Activated CD4-positive, alpha-beta T cell treated with anti-CD3 and anti-CD28 coated beads, Interleukin-2, amount 50 U/mL, for 16 hours (primary cell): ENCODE data around the gene WIPF2.
"Not testable (repeated sequence)": the region's sequence is repeated elsewhere in the genome, so short reads cannot be mapped to it uniquely, and the experiment has no call there.

Source experiments
- DNase-seq: peaks from one replicate; pipeline ENCODE4 v3.0.0-alpha.2; 2020

WIPF2 gene

DNA sequence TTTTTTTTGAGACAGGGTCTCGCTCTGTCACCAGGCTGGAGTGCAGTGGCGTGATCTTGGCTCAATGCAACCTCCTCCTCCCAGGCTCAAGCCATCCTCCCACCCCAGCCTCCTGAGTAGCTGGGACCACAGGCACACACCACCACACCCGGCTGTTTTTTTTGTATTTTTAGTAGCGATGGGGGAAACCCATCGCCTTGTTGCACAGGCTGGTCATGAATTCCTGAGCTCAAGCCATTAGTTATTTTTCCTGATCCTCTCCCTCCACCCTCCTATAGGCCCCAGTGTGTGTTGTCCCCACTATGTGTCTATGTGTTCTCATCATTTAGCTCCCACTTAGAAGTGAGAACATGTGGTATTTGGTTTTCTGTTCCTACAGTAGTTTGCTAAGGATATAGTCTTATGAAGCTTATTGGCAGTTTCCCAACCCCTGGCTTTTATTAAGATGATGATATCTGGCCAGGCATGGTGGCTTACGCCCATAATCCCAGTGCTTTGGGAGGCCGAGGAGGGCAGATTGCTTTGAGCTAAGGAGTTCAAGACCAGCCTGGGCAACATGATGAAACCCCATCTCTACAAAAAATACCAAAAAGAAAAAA, 80.2 kb downstream of the WIPF2 start:
- DNase-seq = not testable (repeated sequence)

GRCh38 chr17:40301315-40301714, 82.2 kb downstream of the WIPF2 start:
- DNase-seq = no peak

DNA sequence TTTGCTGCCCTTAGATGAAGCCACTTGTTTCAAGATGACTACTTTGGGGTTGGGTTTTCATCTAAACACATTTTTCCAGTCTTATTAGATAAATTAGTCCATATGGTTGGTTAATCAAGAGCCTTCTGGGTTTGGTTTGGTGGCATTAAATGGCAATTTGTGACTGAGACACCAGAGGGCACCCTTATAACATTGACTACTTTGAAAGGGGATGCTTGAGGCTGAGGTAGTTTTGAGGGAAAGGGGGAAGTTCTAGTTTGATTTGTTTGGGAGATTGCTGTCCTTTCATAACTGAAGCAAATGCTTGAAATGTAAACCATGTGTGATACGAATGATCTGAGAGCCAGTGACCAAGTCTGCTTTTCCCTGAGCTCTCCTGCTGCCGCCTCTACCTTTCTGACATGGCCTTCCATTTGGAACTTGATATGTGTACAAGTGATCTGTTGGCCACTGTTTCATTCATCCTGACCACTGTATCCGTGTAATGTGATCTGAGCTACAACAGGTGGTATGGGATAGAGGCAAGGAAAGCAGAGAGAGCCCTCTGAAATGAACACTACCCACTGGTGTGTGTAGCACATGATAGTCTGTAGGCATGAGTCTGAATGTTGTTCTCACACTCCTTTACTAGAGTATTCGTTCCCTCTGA, 84.0 kb downstream of the WIPF2 start:
- no peak for DNase-seq

DNA sequence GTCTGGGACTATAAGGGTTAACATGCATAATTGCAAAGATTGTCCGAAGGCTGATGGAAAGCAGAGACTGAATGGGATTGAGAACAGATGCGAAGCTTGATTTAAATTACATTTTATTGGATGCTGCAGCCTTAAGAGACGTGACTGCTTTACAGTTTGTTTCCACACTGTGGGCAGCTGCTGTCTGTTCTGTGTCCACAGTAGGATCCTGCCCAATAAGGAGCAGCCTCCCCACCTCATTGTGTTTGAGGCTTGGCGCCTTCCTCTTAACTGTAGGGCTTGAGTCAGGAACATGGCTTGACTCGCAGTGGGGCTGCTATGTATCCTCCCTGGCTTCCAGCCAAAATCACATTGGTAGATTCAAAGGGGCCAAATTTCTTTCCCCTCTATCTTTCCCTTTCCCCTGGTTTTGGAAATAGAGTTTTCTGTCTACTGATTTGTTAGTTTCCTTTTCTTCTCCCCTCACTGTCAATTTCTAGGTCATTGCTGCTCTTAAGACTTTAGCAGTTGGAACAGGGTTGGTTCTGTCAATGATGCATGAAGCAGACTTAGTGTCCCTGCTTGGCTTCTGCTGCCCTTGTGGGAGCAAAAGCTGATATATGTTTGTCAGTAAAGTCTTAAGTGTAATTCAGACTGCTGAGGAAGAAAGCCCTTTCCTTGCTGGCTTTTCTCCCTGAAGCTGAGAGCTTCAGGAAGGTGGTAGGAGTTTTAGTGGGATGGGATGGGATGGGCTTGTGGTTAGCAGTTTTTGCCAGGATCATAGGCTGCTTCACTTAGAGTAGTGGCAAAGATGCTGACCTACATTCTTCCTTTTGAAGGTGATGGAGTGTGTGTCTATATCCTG, 84.8 kb downstream of the WIPF2 start:
- no peak for DNase-seq

DNA sequence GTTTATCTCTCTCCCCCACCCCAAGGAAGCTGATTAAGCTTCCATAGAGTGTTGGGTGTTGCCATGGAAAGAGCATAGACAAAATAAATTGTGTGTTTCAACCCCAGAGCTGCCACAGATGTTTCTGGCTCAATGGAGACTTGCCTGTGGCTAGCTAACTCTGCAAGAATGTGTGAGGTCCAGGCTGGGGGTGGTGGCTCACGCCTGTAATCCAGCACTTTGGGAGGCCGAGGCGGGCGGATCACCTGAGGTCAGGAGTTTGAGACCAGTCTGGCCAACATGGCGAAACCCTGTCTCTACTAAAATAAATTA, 85.4 kb downstream of the WIPF2 start:
- not testable (repeated sequence) for DNase-seq

DNA sequence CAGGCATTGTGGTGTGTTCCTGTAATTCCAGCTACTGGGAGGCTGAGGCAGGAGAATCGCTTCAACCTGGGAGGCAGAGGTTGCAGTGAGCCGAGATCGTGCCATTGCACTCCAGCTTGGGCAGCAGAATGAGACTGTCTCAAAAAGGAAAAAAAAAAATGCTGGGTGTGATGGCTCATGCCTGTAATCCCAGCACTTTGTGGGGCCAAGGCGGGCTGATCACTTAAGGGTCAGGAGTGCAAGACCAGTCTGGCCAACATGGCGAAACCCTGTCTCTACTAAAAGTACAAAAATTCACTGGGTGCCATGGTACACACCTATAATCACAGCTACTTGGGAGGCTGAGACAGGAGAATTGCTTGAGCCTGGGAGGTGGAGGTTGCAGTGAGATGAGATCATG, 85.8 kb downstream of the WIPF2 start:
- not testable (repeated sequence) for DNase-seq

DNA sequence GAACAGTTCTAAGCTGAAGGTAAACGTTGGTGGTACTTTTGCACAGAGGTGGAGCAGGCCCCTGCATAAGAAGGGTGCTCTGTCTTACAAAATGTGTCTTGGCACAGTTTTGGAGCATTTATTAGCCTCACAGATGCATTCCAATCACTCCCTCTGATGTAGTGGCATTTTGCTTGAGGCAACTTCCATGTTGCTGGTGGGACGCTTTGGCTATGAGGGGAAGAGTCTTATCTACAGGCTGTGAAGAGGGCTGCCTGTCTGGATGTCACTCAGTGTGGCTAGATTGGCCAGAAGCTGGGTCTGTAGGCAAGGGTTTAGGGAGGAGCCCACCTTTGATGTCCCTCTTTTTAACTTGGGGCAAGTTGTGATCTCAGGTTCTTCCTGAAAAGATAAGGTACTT, 87.3 kb downstream of the WIPF2 start:
- DNase-seq = no peak

DNA sequence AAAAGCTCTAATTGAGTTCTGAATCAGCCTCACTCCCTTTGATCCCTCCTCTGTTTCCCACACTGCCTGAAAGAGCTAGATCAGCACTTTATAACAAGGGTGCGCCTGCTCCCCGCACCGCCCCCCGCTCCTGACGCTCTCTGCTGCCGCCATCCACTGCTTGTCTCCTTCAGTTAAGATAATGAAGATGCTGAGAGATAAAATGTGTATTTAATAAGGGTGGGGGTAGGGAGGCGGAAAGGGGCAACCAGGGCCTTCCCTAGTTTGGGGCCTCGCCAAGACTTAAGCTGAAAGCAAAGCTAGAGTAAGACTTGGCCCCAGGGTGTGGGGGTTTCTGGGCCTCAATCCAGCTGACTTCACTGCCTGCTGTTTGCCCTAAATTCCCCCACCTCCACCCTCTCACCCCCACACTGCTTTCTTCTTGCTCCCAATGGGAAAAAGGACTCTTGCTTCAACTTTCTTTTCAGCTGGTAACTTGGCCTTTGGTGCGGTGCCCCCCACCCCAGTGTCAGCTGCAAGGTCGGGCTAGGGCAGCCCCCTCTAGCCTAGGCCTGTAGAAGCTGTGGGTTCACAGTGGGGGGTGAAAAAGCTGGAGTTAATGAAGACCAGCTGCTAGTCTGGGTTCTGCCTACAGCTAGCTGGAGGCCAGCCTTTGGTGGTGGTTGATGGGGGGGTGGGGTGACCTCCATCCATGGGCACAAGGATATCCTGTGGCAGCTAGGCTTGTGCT, 88.1 kb downstream of the WIPF2 start:
- DNase-seq = no peak

DNA sequence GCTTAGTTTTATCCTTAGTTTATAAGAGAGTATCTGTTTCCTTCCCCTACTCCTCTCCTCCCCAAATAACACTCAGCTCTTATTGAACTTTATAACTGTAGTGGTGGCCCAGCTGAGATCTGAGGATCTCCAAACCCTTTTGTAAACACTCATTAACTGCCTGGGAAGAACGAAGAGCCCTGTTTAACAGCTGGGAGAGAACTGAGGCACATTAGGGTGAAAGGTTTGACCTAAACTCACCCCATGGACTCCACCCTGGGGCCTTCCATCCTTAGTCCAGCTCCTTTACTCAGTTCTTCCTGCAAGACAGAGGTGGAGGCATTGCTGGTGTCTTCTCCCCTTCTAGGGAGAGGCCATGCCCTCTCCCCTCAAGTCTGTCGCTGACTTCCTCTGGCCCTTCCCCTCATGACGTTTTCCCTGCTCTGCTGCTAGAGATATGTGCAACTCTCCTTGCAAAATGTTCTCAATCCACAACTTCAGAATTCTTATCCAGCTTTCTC, 88.7 kb downstream of the WIPF2 start:
- DNase-seq = no peak

DNA sequence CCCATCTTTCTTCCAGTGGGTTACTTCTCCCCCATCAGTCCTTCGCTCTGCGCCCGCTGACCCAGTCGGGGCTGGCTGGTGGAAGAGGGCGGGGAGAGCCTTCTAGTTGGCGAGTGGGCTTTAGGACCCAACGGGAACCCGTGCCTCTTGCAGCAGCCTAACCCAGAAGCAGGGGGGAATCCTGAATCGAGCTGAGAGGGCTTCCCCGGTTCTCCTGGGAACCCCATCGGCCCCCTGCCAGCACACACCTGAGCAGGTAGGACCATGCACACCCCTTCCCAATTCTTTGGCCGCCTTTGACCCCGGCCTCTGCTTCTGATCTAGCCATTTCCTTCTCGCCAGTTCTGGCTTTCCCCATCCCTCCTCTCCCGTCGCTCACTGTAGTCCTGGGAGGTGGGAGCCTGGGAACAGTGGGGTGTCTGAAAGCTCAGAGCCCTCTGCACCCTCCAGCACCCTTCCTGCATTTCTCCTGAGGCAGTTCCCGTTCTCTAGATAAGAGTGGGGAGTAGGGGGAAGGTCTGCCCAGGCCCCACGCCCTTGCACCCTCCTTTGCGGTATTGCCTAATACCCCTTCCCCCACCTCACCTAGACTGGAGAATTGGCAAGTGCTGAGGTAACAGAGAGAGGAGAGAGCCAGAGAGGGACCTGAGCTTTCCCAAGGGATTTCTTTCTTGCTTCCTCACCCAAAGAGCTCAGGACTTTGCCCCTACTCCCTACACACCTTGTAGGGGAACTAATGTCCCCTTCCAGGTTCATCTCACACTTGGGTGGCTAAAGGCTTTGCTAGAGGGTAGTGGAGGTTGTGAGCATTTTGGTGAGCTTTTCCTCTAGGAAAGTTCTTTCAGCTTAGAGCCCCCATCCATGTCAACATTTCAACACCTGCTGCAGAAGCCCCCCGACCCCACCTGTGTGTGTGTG, 90.2 kb downstream of the WIPF2 start, which contains the start of gene RARA:
Gene RARA, plus strand, starts transcription at position 150 of the 918 bp plus-strand sequence. CDS start 22,039 bp downstream, outside the sequence.
- no peak for DNase-seq

- no peak for DNase-seq
Measured at GRCh38 chr17:40309949-40310510, 90.9 kb downstream of the WIPF2 start.

GRCh38 chr17:40310882-40311391, 91.8 kb downstream of the WIPF2 start:
- DNase-seq = no peak

DNA sequence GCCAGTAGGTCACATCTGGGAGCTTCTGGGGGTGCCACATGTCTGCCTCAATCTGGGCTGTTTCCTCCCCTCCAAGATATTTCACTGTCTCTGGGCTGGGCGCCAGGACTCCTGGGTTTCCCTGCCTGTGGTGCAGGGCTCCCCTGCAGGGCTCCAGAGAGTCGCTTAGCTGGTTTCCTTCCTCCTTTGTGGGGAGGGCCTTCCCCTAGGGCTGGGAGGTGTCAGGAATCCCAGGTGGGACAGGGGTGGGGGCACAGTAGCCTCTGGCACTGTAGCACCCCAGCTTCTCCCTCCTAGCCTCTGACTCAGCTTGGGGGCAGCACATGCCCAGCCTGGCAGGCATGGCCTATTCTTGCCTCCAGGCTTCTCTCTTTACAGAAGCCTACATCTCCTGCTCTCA, 92.5 kb downstream of the WIPF2 start:
- DNase-seq = no peak

GRCh38 chr17:40312131-40312731, 93.1 kb downstream of the WIPF2 start:
- no peak for DNase-seq

GRCh38 chr17:40312893-40313667, 94.0 kb downstream of the WIPF2 start:
- no peak for DNase-seq

GRCh38 chr17:40313668-40314583, 94.8 kb downstream of the WIPF2 start:
- no peak for DNase-seq

- peak; percentile 90 for DNase-seq
Measured at GRCh38 chr17:40314584-40314956, 95.5 kb downstream of the WIPF2 start.

- DNase-seq = no peak
Measured at GRCh38 chr17:40315206-40315605, 96.1 kb downstream of the WIPF2 start.
